Activated CD4-positive, alpha-beta T cell treated with anti-CD3 and anti-CD28 coated beads, Interleukin-10, Interleukin-2, amounts not matched to agents 100 ng/mL and 50 ng/mL, durations not matched to agents 16 hours and 8 hours (primary cell): ENCODE results near the gene ULBP1.
"Not testable (repeated sequence)": the region's sequence is repeated elsewhere in the genome, so short reads cannot be mapped to it uniquely, and the experiment has no call there.

Experiments
- DNase-seq: peaks from one replicate; pipeline ENCODE4 v3.0.0-alpha.2; 2020

Gene ULBP1

GRCh38 chr6:149979293-149979692 is 15.6 kb downstream of the ULBP1 start:
- DNase-seq = no peak

- no peak for DNase-seq
Observed at GRCh38 chr6:149983145-149983544, 19.4 kb downstream of the ULBP1 start.

GRCh38 chr6:149984773-149985172 is 21.0 kb downstream of the ULBP1 start:
- no peak for DNase-seq

GRCh38 chr6:149985481-149985937 is 21.8 kb downstream of the ULBP1 start:
- no peak for DNase-seq

GRCh38 chr6:149987602-149988107 is 23.9 kb downstream of the ULBP1 start:
- no peak for DNase-seq

GRCh38 chr6:149988550-149989346 is 25.0 kb downstream of the ULBP1 start:
- no peak for DNase-seq

GRCh38 chr6:149990212-149990660 is 26.5 kb downstream of the ULBP1 start:
- DNase-seq = no peak

GRCh38 chr6:149990661-149991471 is 27.1 kb downstream of the ULBP1 start:
- DNase-seq = no peak

GRCh38 chr6:149991472-149991795 is 27.7 kb downstream of the ULBP1 start:
- not testable (repeated sequence) for DNase-seq

- no peak for DNase-seq
Observed at GRCh38 chr6:149991838-149992237, 28.1 kb downstream of the ULBP1 start.

- DNase-seq = no peak
Observed at GRCh38 chr6:149995235-149995750, 31.6 kb downstream of the ULBP1 start.

- DNase-seq = no peak
Observed at GRCh38 chr6:149995971-149996370, 32.2 kb downstream of the ULBP1 start.

- DNase-seq = no peak
Observed at GRCh38 chr6:149999636-150000035, 35.9 kb downstream of the ULBP1 start.

- DNase-seq = peak; percentile 73
Observed at GRCh38 chr6:150001295-150002008, 37.7 kb downstream of the ULBP1 start.

- DNase-seq = no peak
Observed at GRCh38 chr6:150002710-150003109, 39.0 kb downstream of the ULBP1 start.

- DNase-seq = not testable (repeated sequence)
Observed at GRCh38 chr6:150003599-150003998, 39.9 kb downstream of the ULBP1 start.

- peak; percentile 36 for DNase-seq
Observed at GRCh38 chr6:150004101-150004782, 40.5 kb downstream of the ULBP1 start.

- DNase-seq = peak; percentile 93
Observed at GRCh38 chr6:150004783-150005717, 41.3 kb downstream of the ULBP1 start.

- DNase-seq = no peak
Observed at GRCh38 chr6:150005761-150006651, 42.3 kb downstream of the ULBP1 start.

GRCh38 chr6:150006961-150007464 is 43.3 kb downstream of the ULBP1 start:
- DNase-seq = peak; percentile 48
